ENCODE measurements around the gene TLE3.

TLE3 gene

GRCh38 chr15:70024521-70024920, 73.2 kb downstream of the TLE3 start:
- Histone ChIP-seq H3K27me3 (ENCODE audit: control insufficient read depth, insufficient read depth, low read length) (0 out of 2 replicates have a peak, but pooled peaks cover 5% of the 10 kb centered on the region), H3K36me3 (ENCODE audit: control insufficient read depth, insufficient read depth, low read length) (no peaks in the 10 kb centered on the region), H3K9me3 (ENCODE audit: control insufficient read depth, insufficient read depth, low read length) (no peaks in the 10 kb centered on the region), H3K27ac (ENCODE audit: low read depth, low read length) (no peak overlapping the region), H3K4me1 (ENCODE audit: control insufficient read depth, insufficient read depth, low read length) (peaks cover 5% of the 10 kb centered on the region; the same call in 1 of the 2 replicates), H3K4me3 (ENCODE audit: low read depth, low read length) (no peak overlapping the region), H3K9ac (ENCODE audit: low read depth, low read length) (no peak overlapping the region)

DNA sequence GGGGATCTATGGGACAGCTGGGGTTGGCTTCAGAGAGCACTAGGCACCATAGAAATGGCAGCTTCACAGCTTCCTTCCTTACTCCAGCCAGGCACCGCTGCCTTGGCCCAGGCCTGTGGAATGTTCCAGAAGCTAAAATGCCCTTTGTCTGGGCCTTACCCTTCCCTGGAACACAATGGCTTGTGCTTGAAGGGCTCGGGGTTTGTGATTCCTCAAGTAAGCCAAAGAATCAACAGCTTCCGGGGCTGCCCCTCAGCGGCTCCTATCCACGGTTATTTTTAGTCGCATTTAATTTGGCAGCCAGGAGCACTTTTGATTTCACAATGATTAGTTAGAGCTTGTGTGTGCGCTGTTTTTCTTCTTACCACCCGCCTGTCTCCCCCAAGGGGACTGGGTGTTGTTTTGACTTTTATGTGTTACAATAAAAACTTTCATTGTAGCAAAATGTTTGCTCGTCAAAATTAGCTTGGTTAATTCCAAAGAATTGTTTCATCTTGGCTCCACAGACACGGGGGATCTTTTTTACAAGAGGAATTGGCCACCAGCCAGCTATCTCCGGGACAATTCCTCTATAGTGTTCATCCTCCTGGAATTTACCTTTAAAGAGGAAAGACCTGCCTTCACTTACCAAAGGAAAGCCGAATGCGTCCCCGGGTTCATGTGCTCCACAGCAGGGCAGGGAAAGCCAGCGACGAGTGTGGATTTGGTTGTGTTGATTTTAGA, 73.8 kb downstream of the TLE3 start:
- no peak overlapping the region for H3K4me3 ChIP-seq (ENCODE audit: low read depth, low read length)
- H3K9ac ChIP-seq (ENCODE audit: low read depth, low read length): no peak overlapping the region
- H3K4me1 ChIP-seq (ENCODE audit: control insufficient read depth, insufficient read depth, low read length): peaks cover 5% of the 10 kb centered on the region; the same call in 1 of the 2 replicates

DNA sequence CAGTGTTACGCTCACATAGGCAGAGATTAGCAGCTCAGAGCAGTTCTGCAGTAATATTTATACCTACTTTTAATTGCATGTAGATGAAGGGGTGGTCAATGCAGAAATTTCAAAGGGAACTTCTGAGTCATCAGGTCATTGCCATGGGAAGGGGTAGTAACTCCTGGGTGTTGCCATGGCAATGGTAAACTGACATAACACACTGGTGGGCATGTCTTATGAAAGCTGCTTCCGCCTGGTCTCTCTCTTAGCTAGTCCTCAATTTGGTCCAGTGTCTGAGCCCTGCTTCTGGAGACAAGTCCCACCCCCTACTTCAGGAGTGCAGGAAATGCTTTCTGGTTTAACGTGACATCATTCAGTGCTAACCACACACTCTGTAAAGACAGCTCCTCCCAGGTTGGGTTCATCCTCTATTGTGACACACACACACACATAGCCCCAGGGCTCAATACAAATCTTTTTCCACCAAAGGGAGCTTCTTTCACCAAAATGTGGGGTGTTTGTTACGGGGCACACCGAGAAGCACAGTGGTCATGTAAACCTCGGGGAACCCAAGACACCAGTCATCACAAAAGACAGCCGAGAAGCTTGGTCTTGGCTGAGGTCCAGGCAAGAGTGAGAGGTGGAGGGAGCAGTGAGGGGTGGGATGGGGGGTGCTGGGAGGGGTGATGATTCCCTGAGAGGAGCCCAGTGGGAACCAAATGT, 74.5 kb downstream of the TLE3 start:
- Histone ChIP-seq H3K36me3 (ENCODE audit: control insufficient read depth, insufficient read depth, low read length) (no peaks in the 10 kb centered on the region), H3K4me3 (ENCODE audit: low read depth, low read length) (no peak overlapping the region), H3K9me3 (ENCODE audit: control insufficient read depth, insufficient read depth, low read length) (no peaks in the 10 kb centered on the region), H3K4me1 (ENCODE audit: control insufficient read depth, insufficient read depth, low read length) (peaks cover 5% of the 10 kb centered on the region; the same call in 1 of the 2 replicates), H3K27me3 (ENCODE audit: control insufficient read depth, insufficient read depth, low read length) (0 out of 2 replicates have a peak, but pooled peaks cover 5% of the 10 kb centered on the region), H3K27ac (ENCODE audit: low read depth, low read length) (no peak overlapping the region), H3K9ac (ENCODE audit: low read depth, low read length) (no peak overlapping the region)

More for the DNA sequence above, 73.8 kb downstream of the TLE3 start:
- Histone ChIP-seq H3K27me3 (ENCODE audit: control insufficient read depth, insufficient read depth, low read length) (0 out of 2 replicates have a peak, but pooled peaks cover 5% of the 10 kb centered on the region), H3K36me3 (ENCODE audit: control insufficient read depth, insufficient read depth, low read length) (no peaks in the 10 kb centered on the region), H3K9me3 (ENCODE audit: control insufficient read depth, insufficient read depth, low read length) (no peaks in the 10 kb centered on the region), H3K27ac (ENCODE audit: low read depth, low read length) (no peak overlapping the region)

GRCh38 chr15:70020229-70020628, 77.5 kb downstream of the TLE3 start:
- H3K27me3 ChIP-seq (ENCODE audit: control insufficient read depth, insufficient read depth, low read length): no peaks in the 10 kb centered on the region
- H3K27ac ChIP-seq (ENCODE audit: low read depth, low read length): no peak overlapping the region
- H3K36me3 ChIP-seq (ENCODE audit: control insufficient read depth, insufficient read depth, low read length): no peaks in the 10 kb centered on the region
- H3K9me3 ChIP-seq (ENCODE audit: control insufficient read depth, insufficient read depth, low read length): no peaks in the 10 kb centered on the region
- H3K4me1 ChIP-seq (ENCODE audit: control insufficient read depth, insufficient read depth, low read length): peaks cover 14% of the 10 kb centered on the region; the same call in 1 of the 2 replicates
- no peak overlapping the region for H3K9ac ChIP-seq (ENCODE audit: low read depth, low read length)
- H3K4me3 ChIP-seq (ENCODE audit: low read depth, low read length): no peak overlapping the region

DNA sequence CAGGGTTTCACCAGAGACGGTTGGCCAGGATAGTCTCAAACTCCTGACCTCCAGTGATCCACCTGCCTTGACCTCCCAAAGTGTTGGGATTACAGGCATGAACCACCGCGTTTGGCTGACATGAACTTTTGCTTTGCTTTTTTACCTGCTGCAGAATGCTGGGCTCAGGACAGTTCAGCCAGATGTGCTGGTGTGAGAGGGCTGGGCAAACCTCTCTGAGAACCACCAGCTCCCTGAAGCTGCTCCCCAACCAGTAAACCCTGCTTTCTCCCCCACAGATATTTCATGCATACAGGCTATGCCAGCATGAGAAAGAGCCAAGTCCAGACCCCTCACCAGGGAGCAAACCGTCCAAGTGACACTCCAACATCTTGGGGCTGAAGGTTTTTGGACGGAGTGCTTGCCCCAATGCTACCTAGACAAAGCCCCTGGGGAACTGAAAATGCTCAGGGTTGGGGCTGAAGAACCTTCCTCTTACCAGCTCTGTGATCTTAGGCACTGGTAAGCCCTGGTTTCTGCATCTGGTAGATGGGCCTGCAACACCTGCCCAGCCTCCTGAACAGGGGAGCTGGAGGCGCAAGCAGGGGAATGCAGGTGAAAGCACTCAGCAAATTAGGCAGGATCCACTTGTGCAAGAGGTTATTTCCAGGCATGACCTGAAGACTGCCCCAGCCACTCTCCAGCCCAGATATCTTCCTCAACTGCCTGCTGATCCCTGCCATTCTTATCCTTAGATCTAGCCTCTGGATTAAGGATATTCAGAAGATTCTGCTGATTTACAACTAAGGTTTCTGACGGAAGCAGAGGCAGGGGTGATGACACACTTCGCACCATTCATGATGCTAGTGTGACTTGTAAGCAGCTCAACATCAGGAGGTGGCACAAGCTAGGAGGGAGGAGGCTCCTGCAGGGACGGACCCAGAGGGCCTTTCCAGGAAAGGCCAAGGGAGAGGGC, 78.8 kb downstream of the TLE3 start:
- Histone ChIP-seq H3K4me3 (ENCODE audit: low read depth, low read length) (no peak overlapping the region), H3K36me3 (ENCODE audit: control insufficient read depth, insufficient read depth, low read length) (no peaks in the 10 kb centered on the region), H3K9me3 (ENCODE audit: control insufficient read depth, insufficient read depth, low read length) (no peaks in the 10 kb centered on the region), H3K4me1 (ENCODE audit: control insufficient read depth, insufficient read depth, low read length) (peaks cover 16% of the 10 kb centered on the region), H3K27me3 (ENCODE audit: control insufficient read depth, insufficient read depth, low read length) (no peaks in the 10 kb centered on the region), H3K9ac (ENCODE audit: low read depth, low read length) (no peak overlapping the region), H3K27ac (ENCODE audit: low read depth, low read length) (no peak overlapping the region)

DNA sequence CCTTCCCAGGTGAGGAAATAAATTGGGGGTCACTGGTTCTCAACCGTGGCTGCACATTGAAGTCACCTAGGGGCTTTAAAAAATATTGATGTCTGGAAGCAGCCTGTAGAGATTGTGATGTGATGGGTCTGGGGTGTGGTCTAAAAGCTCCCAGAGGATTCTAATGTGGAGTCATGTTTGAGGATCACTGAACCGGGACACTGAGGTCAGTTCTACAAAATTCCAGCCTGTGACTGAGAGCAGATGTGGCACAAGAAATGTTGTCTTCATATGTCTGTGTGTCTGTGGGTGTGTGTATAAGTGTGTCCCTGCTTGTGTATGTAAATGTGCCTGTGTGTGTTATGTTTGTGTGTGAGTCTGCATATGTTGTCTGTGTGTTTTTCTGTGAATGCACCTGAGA, 79.9 kb downstream of the TLE3 start:
- Histone ChIP-seq H3K9me3 (ENCODE audit: control insufficient read depth, insufficient read depth, low read length) (no peaks in the 10 kb centered on the region), H3K27ac (ENCODE audit: low read depth, low read length) (no peak overlapping the region), H3K36me3 (ENCODE audit: control insufficient read depth, insufficient read depth, low read length) (no peaks in the 10 kb centered on the region), H3K4me3 (ENCODE audit: low read depth, low read length) (no peak overlapping the region), H3K9ac (ENCODE audit: low read depth, low read length) (no peak overlapping the region), H3K27me3 (ENCODE audit: control insufficient read depth, insufficient read depth, low read length) (no peaks in the 10 kb centered on the region), H3K4me1 (ENCODE audit: control insufficient read depth, insufficient read depth, low read length) (peaks cover 16% of the 10 kb centered on the region)

DNA sequence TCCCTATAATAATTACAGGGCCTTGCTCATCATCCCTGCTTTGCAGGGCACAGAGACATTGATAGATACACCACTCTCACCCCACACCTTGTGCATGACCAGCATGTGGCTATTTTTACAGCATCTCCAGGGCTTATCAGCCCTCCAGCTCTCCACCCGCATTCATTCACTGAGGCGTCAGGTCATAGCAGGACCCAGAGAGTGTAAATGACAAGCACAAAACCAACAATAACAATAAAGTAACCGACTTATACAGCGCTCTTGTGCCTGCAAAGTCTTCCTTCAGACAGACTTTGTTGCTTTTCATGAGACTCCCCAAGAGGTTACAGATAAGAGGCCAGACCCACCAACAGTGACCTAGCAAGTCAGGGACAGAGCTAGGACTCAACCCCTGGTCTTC, 80.7 kb downstream of the TLE3 start:
- Histone ChIP-seq H3K4me1 (ENCODE audit: control insufficient read depth, insufficient read depth, low read length) (peaks cover 16% of the 10 kb centered on the region), H3K27ac (ENCODE audit: low read depth, low read length) (no peak overlapping the region), H3K9ac (ENCODE audit: low read depth, low read length) (no peak overlapping the region), H3K36me3 (ENCODE audit: control insufficient read depth, insufficient read depth, low read length) (no peaks in the 10 kb centered on the region), H3K9me3 (ENCODE audit: control insufficient read depth, insufficient read depth, low read length) (no peaks in the 10 kb centered on the region), H3K27me3 (ENCODE audit: control insufficient read depth, insufficient read depth, low read length) (no peaks in the 10 kb centered on the region), H3K4me3 (ENCODE audit: low read depth, low read length) (no peak overlapping the region)

- Histone ChIP-seq H3K36me3 (ENCODE audit: control insufficient read depth, insufficient read depth, low read length) (no peaks in the 10 kb centered on the region), H3K4me3 (ENCODE audit: low read depth, low read length) (no peak overlapping the region), H3K27ac (ENCODE audit: low read depth, low read length) (no peak overlapping the region), H3K9me3 (ENCODE audit: control insufficient read depth, insufficient read depth, low read length) (no peaks in the 10 kb centered on the region), H3K9ac (ENCODE audit: low read depth, low read length) (no peak overlapping the region), H3K4me1 (ENCODE audit: control insufficient read depth, insufficient read depth, low read length) (peaks cover 16% of the 10 kb centered on the region), H3K27me3 (ENCODE audit: control insufficient read depth, insufficient read depth, low read length) (no peaks in the 10 kb centered on the region)
These were observed 81.2 kb downstream of the TLE3 start for GRCh38 chr15:70016511-70016994.

GRCh38 chr15:70014860-70015490, 82.7 kb downstream of the TLE3 start:
- Histone ChIP-seq H3K9ac (ENCODE audit: low read depth, low read length) (no peak overlapping the region), H3K27ac (ENCODE audit: low read depth, low read length) (no peak overlapping the region), H3K4me3 (ENCODE audit: low read depth, low read length) (no peak overlapping the region)

DNA sequence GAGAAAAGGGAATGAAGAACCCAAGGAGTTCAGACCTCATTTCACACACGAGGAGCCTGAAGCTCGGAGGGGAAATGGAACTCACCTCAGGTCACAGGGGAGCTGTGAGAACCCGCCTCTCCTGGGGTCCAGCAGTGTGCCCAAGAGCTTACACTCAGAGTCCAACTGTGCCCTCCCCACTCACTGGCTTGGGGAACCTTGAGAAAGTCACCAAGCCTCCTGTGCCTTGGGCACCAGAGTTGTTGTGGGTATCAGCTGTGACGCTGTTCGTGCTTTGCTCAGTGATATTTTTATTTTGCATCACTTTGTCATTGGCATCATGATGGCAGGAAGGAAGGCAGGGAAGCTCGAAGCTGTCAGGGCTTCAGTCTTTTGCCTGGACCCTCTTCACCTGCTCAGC, 83.4 kb downstream of the TLE3 start:
- Histone ChIP-seq H3K27me3 (ENCODE audit: control insufficient read depth, insufficient read depth, low read length) (no peaks in the 10 kb centered on the region), H3K4me1 (ENCODE audit: control insufficient read depth, insufficient read depth, low read length) (peaks cover 16% of the 10 kb centered on the region), H3K4me3 (ENCODE audit: low read depth, low read length) (no peak overlapping the region), H3K36me3 (ENCODE audit: control insufficient read depth, insufficient read depth, low read length) (no peaks in the 10 kb centered on the region), H3K9ac (ENCODE audit: low read depth, low read length) (no peak overlapping the region), H3K9me3 (ENCODE audit: control insufficient read depth, insufficient read depth, low read length) (no peaks in the 10 kb centered on the region), H3K27ac (ENCODE audit: low read depth, low read length) (no peak overlapping the region)

More at GRCh38 chr15:70014860-70015490, 82.7 kb downstream of the TLE3 start:
- Histone ChIP-seq H3K36me3 (ENCODE audit: control insufficient read depth, insufficient read depth, low read length) (no peaks in the 10 kb centered on the region), H3K4me1 (ENCODE audit: control insufficient read depth, insufficient read depth, low read length) (peaks cover 16% of the 10 kb centered on the region), H3K9me3 (ENCODE audit: control insufficient read depth, insufficient read depth, low read length) (no peaks in the 10 kb centered on the region), H3K27me3 (ENCODE audit: control insufficient read depth, insufficient read depth, low read length) (no peaks in the 10 kb centered on the region)

All from HUES48 (cell line).